GM18502 (cell line): ENCODE data around the gene ANGPTL3.
A peak's percentile ranks its signal among the peaks of the same experiment; 100 is the strongest.

Source experiments
- ATAC-seq: cut with Tn5 transposase; IDR thresholded peaks from one replicate; pipeline ENCODE4 v1.9.1; 2021; ENCODE audit warnings: mild to moderate bottlenecking; ENCODE audit not compliant: unreplicated experiment, poor library complexity

Gene ANGPTL3

GRCh38 chr1:62621907-62622306 is 24.6 kb downstream of the ANGPTL3 start:
- peak; percentile 97 for ATAC-seq

- peak; percentile 58 for ATAC-seq
Measured at GRCh38 chr1:62625415-62625814, 28.1 kb downstream of the ANGPTL3 start.

GRCh38 chr1:62628506-62628905 is 31.2 kb downstream of the ANGPTL3 start:
- no peak for ATAC-seq

GRCh38 chr1:62637392-62638105 is 40.2 kb downstream of the ANGPTL3 start:
- ATAC-seq: no peak

- no peak for ATAC-seq
Measured at GRCh38 chr1:62643283-62643682, 46.0 kb downstream of the ANGPTL3 start.

- no peak for ATAC-seq
Measured at GRCh38 chr1:62652387-62652786, 55.1 kb downstream of the ANGPTL3 start.

- no peak for ATAC-seq
Measured at GRCh38 chr1:62654744-62655143, 57.4 kb downstream of the ANGPTL3 start.
